HEK293 (cell line): ENCODE measurements around the gene TULP1.

Source experiments
- CTCF ChIA-PET: fragments of 350-600 bp; formaldehyde crosslinking; extraction: SDS; loops from one replicate; lab custom pipeline; 2021; ENCODE audit warnings: antibody characterized with exemption; lab: Yijun Ruan, JAX
- POLR2A ChIA-PET: fragments of 300-600 bp; formaldehyde crosslinking; extraction: SDS; loops from one replicate; lab custom pipeline; 2020; ENCODE audit warnings: antibody characterized with exemption, inconsistent platforms; lab: Yijun Ruan, JAX
- H3K27ac ChIP-seq: fragments of 200-500 bp; sonication (Bioruptor generic); 2 replicates; pipeline ENCODE4 v1.5.1; 2014; ENCODE audit warnings: low read depth, low read length, control low read depth, inconsistent platforms; ENCODE audit errors: extremely low read depth
- H3K36me3 ChIP-seq, 2 experiments: fragments of 200-500 bp in 1 of 2; sonication (Bioruptor generic) in 1 of 2; 1 replicate in 1 of 2; 2 replicates in 1 of 2; pipeline ENCODE4 v1.5.1; 2014 to 2017; ENCODE audit warnings: inconsistent platforms in 2 of 2, low read length in 2 of 2; ENCODE audit not compliant: control insufficient read depth in 2 of 2, insufficient read depth in 1 of 2
- H3K4me1 ChIP-seq: fragments of 200-500 bp; sonication (Bioruptor generic); 2 replicates; pipeline ENCODE4 v1.5.1; 2014; ENCODE audit warnings: mild to moderate bottlenecking, low read length, inconsistent platforms; ENCODE audit not compliant: control insufficient read depth, insufficient read depth
- H3K4me3 ChIP-seq: 2 replicates; pipeline ENCODE4 v1.5.1; 2011; ENCODE audit warnings: low read depth, mild to moderate bottlenecking, control low read depth, low read length, moderate library complexity
- H3K9me3 ChIP-seq: fragments of 200-500 bp; sonication (Bioruptor generic); 2 replicates; pipeline ENCODE4 v1.5.1; 2014; ENCODE audit warnings: low read depth, low read length, inconsistent platforms; ENCODE audit not compliant: control insufficient read depth, insufficient read depth
- EGR2 ChIP-seq: fragments of 450-650 bp; formaldehyde crosslinking; IDR thresholded peaks from 2 replicates; pipeline ENCODE4 v1.5.1; 2016; ENCODE audit warnings: low read depth, missing biosample characterization, missing genetic modification characterization
- ELK4 ChIP-seq: IDR thresholded peaks from 2 replicates; pipeline ENCODE4 v1.6.1; 2011; ENCODE audit warnings: mild to moderate bottlenecking, low read depth, low read length, borderline replicate concordance
- PRDM2 ChIP-seq: fragments of 450-650 bp; formaldehyde crosslinking; IDR thresholded peaks from 2 replicates; pipeline ENCODE4 v1.5.1; 2016; ENCODE audit warnings: missing biosample characterization, missing genetic modification characterization, borderline replicate concordance
- TRIM28 ChIP-seq: IDR thresholded peaks from 2 replicates; pipeline ENCODE4 v1.6.1; 2011; ENCODE audit warnings: low read length, control low read depth, borderline replicate concordance
- ZBTB17 ChIP-seq: fragments of 450-650 bp; formaldehyde crosslinking; IDR thresholded peaks from 2 replicates; pipeline ENCODE4 v1.5.1; 2016; ENCODE audit warnings: missing biosample characterization, missing genetic modification characterization
- ZFP37 ChIP-seq: fragments of 450-650 bp; formaldehyde crosslinking; IDR thresholded peaks from 2 replicates; pipeline ENCODE4 v1.5.1; 2016; ENCODE audit warnings: missing biosample characterization, missing genetic modification characterization
- ZNF174 ChIP-seq: fragments of 450-650 bp; formaldehyde crosslinking; IDR thresholded peaks from 2 replicates; pipeline ENCODE4 v1.5.0; 2017; ENCODE audit warnings: missing biosample characterization, mild to moderate bottlenecking, missing genetic modification characterization
- ZNF214 ChIP-seq: fragments of 450-650 bp; formaldehyde crosslinking; IDR thresholded peaks from 2 replicates; pipeline ENCODE4 v1.5.1; 2017; ENCODE audit warnings: missing biosample characterization, mild to moderate bottlenecking, missing genetic modification characterization, borderline replicate concordance
- ZNF221 ChIP-seq: fragments of 450-650 bp; formaldehyde crosslinking; IDR thresholded peaks from 2 replicates; pipeline ENCODE4 v1.5.1; 2017; ENCODE audit warnings: missing biosample characterization, missing genetic modification characterization, borderline replicate concordance
- ZNF302 ChIP-seq: fragments of 450-650 bp; formaldehyde crosslinking; IDR thresholded peaks from 2 replicates; pipeline ENCODE4 v1.5.1; 2016; ENCODE audit warnings: missing biosample characterization, missing genetic modification characterization, low read depth
- ZNF391 ChIP-seq: fragments of 450-650 bp; formaldehyde crosslinking; IDR thresholded peaks from 2 replicates; pipeline ENCODE4 v1.5.1; 2016; ENCODE audit warnings: low read depth, missing biosample characterization, missing genetic modification characterization, borderline replicate concordance
- ZNF426 ChIP-seq: fragments of 450-650 bp; formaldehyde crosslinking; IDR thresholded peaks from 2 replicates; pipeline ENCODE4 v1.5.1; 2017; ENCODE audit warnings: missing biosample characterization, missing genetic modification characterization, mild to moderate bottlenecking, inconsistent platforms, moderate library complexity
- ZNF433 ChIP-seq: fragments of 450-650 bp; formaldehyde crosslinking; IDR thresholded peaks from 2 replicates; pipeline ENCODE4 v1.5.1; 2016; ENCODE audit warnings: missing biosample characterization, missing genetic modification characterization, low read depth
- ZNF530 ChIP-seq: fragments of 450-650 bp; formaldehyde crosslinking; IDR thresholded peaks from 2 replicates; pipeline ENCODE4 v1.5.1; 2016; ENCODE audit warnings: low read depth, missing biosample characterization, missing genetic modification characterization
- ZNF555 ChIP-seq: fragments of 450-650 bp; formaldehyde crosslinking; conservative IDR thresholded peaks from 2 replicates; pipeline ENCODE4 v1.5.1; 2017; ENCODE audit warnings: missing biosample characterization, mild to moderate bottlenecking, missing genetic modification characterization, inconsistent platforms
- ZNF560 ChIP-seq: fragments of 450-650 bp; formaldehyde crosslinking; IDR thresholded peaks from 2 replicates; pipeline ENCODE4 v1.5.1; 2017; ENCODE audit warnings: missing biosample characterization, missing genetic modification characterization, borderline replicate concordance
- ZNF561 ChIP-seq: fragments of 450-650 bp; IDR thresholded peaks from 2 replicates; pipeline ENCODE4 v1.5.1; 2018; ENCODE audit warnings: missing biosample characterization, missing genetic modification characterization, borderline replicate concordance
- ZSCAN18 ChIP-seq: fragments of 450-650 bp; formaldehyde crosslinking; IDR thresholded peaks from 2 replicates; pipeline ENCODE4 v1.5.1; 2016; ENCODE audit warnings: missing biosample characterization, missing genetic modification characterization
- ZSCAN23 ChIP-seq: fragments of 450-650 bp; formaldehyde crosslinking; IDR thresholded peaks from 2 replicates; pipeline ENCODE4 v1.5.1; 2016; ENCODE audit warnings: missing biosample characterization, missing genetic modification characterization

TULP1 gene

GRCh38 chr6:35463292-35463691 lies 49.4 kb downstream of the TULP1 start:
- no peak overlapping the region for H3K27ac ChIP-seq
- ChIA-PET POLR2A (interaction anchor here (0.6 to 1.5 kb wide), 3 partner anchors 7 to 145 kb away, joined by 3 read pairs; partner anchors contain the start of gene PPARD), CTCF (interaction anchor here (0.9 to 6.3 kb wide), 3 partner anchors 14 to 170 kb away, joined by 4 to 49 read pairs (median 8); partner anchors contain the start of gene PPARD)

More at GRCh38 chr6:35463292-35463691, 49.4 kb downstream of the TULP1 start:
- Histone ChIP-seq H3K4me1 (0 out of 2 replicates have a peak, but pooled peaks cover 5% of the 10 kb centered on the region), H3K4me3 (no peak overlapping the region)
- no peak for TF ChIP-seq ZNF560 (tag by site-specific recombination)
- TF ChIP-seq ZNF433 (tag by site-specific recombination): no peak
- TF ChIP-seq ELK4: no peak
- TF ChIP-seq TRIM28: no peak
- no peak for TF ChIP-seq ZBTB17 (tag by site-specific recombination)
- no peak for TF ChIP-seq ZNF214
- no peak for TF ChIP-seq ZNF561 (tag by site-specific recombination)
- no peak for TF ChIP-seq ZNF555 (tag by site-specific recombination)
- no peak for TF ChIP-seq ZSCAN23 (tag by site-specific recombination)
- no peak for TF ChIP-seq ZNF221 (tag by site-specific recombination)
- no peak for TF ChIP-seq ZFP37 (tag by site-specific recombination)
- no peak for TF ChIP-seq ZNF391 (tag by site-specific recombination)
- TF ChIP-seq ZNF426 (tag by site-specific recombination): no peak
- TF ChIP-seq ZSCAN18 (tag by site-specific recombination): no peak
- no peak for TF ChIP-seq EGR2 (tag by site-specific recombination)
- TF ChIP-seq PRDM2: no peak
- no peak for TF ChIP-seq ZNF530 (tag by site-specific recombination)
- TF ChIP-seq ZNF302 (tag by site-specific recombination): no peak
- TF ChIP-seq ZNF174: no peak
- TF ChIP-seq, all 188 proteins: peak for 0
- Histone ChIP-seq H3K9me3 (no peaks in the 10 kb centered on the region), H3K36me3 (peaks cover 35 to 65% of the 10 kb centered on the region in 2 experiments)
